ENCODE results near the gene NELFE.

DNA sequence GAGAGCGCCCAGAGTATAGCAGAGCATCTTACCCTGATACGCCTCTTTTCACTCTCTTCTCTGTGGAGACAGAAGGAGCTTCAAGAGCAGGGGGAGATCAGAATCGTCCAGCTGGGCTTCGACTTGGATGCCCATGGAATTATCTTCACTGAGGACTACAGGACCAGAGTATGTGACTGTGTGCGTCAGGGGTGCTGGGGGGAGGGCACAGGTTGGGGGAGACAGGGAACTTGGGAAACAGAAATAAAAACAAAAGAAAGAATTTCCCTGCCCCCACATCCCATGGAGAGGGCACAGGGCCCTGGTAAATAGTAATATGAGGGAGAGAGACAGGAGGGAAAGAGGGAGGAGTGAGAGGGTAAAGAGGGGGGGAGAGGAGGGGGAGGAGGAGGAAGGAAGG, 20.1 kb upstream of the NELFE start:
- TF ChIP-seq, protein P1, sequence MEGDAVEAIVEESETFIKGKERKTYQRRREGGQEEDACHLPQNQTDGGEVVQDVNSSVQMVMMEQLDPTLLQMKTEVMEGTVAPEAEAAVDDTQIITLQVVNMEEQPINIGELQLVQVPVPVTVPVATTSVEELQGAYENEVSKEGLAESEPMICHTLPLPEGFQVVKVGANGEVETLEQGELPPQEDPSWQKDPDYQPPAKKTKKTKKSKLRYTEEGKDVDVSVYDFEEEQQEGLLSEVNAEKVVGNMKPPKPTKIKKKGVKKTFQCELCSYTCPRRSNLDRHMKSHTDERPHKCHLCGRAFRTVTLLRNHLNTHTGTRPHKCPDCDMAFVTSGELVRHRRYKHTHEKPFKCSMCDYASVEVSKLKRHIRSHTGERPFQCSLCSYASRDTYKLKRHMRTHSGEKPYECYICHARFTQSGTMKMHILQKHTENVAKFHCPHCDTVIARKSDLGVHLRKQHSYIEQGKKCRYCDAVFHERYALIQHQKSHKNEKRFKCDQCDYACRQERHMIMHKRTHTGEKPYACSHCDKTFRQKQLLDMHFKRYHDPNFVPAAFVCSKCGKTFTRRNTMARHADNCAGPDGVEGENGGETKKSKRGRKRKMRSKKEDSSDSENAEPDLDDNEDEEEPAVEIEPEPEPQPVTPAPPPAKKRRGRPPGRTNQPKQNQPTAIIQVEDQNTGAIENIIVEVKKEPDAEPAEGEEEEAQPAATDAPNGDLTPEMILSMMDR (conservative IDR thresholded peaks at IDR 0.05 in 1 of 2, IDR thresholded peaks at IDR 0.05 in 1 of 2; ENCODE audit: low read depth in 1 of 2, low read length in 2 of 2) = no peak
- no peak for TF ChIP-seq EZH2 (IDR thresholded peaks at IDR 0.05; ENCODE audit: low read length, missing control alignments)

Measured in fibroblast of lung (primary cell).